Psoas muscle (tissue), 8 donors: Measurements from ENCODE around the gene TMEM30A. TPM values are rescaled to one million over a fixed set of nuclear protein-coding genes. Genes with fewer than 3 reads are reported as not detected.

Experiments used
- ATAC-seq, 4 donors: fragments of 200-7000 bp; cut with Tn5 transposase; one replicate each; pipeline ENCODE4 v1.9.1; 2020; ENCODE audit warnings: moderate library complexity in 3 of 4, mild to moderate bottlenecking in 2 of 4
- DNase-seq, 2 donors: peaks; one replicate each; pipeline ENCODE4 v3.0.0-alpha.2; 2020
- H3K27ac ChIP-seq: fragments of 200-600 bp; one replicate; pipeline ENCODE4 v1.8.0; 2022
- H3K27me3 ChIP-seq, 3 donors: fragments of 200-600 bp in 1 of 3; one replicate each; pipeline versions ENCODE4 v1.6.1 to v1.8.0; 2013 to 2022; ENCODE audit warnings: low read length in 2 of 3, mild to moderate bottlenecking in 2 of 3, moderate library complexity in 1 of 3; ENCODE audit not compliant: insufficient read depth in 3 of 3
- H3K36me3 ChIP-seq, 2 donors: fragments of 200-600 bp in 1 of 2; one replicate each; pipeline versions ENCODE4 v1.6.1 to v1.8.0; 2013 to 2022; ENCODE audit warnings: low read depth in 1 of 2, mild to moderate bottlenecking in 1 of 2, moderate library complexity in 1 of 2; ENCODE audit not compliant: insufficient read depth in 1 of 2
- H3K4me1 ChIP-seq: fragments of 200-600 bp; one replicate; pipeline ENCODE4 v1.8.0; 2022
- H3K4me3 ChIP-seq: fragments of 200-600 bp; one replicate; pipeline ENCODE4 v1.8.0; 2022; ENCODE audit warnings: mild to moderate bottlenecking
- H3K9me3 ChIP-seq: fragments of 200-600 bp; one replicate; pipeline ENCODE4 v1.8.0; 2022
- WGBS, 3 donors: extraction: QIAGEN DNeasy Blood & Tissue Kit; methylation state at CpG; one replicate each; pipeline versions ENCODE4 v1.1.6 to v1.1.7; 2013; 5-methylcytosine and 5-hydroxymethylcytosine counted together
- intact Hi-C, 2 donors: fragments of 100-400 bp; cut with DNase I; formaldehyde crosslinking; loops; one replicate each; pipeline versions ENCODE4 v1.11.0 to v1.14.2; 2022
- polyA plus RNA-seq, 3 donors: library from polyadenylated mRNA; stranded (reverse); fragments of 200-250 nt; gene quantifications; one replicate each; pipeline ENCODE4 v1.2.3, GENCODE V29; 2013
- total RNA-seq, 4 donors: library from RNA; stranded (reverse); fragmentation: NEBNext Ultra II Directional in 2 of 4; extraction: Animal tissue kit (Norgen Biotek cat#: 25700) in 2 of 4; gene quantifications; one replicate each; pipeline versions ENCODE4 v1.2.1 to v1.2.4, GENCODE V29; 2021 to 2023
- TF ChIP-seq, protein P1 (sequence below): fragments of 200-600 bp; IDR thresholded peaks from one replicate; pipeline ENCODE4 v1.8.0; 2022; ENCODE audit warnings: antibody characterized with exemption
- donor health status: healthy with polysubstance abuse.
- donor health status: DM: no; HTN: no; CAD: no; lungs with moderate emphysema.
- donor health status: Bipolar disorder and iron deficiency.
- donor health status: healthy.
- donor health status: DM: yes; HTN: yes; CAD: no.
- donor health status: DM: no; HTN: no; CAD: no.
- donor health status: DM: no; HTN: no; CAD: no.
- donor health status: DM: yes; HTN: yes; CAD: no.

Gene TMEM30A
- total and polyA plus RNA-seq, 7 donors = 18.7 to 52.6 (median 37.6) TPM

DNA sequence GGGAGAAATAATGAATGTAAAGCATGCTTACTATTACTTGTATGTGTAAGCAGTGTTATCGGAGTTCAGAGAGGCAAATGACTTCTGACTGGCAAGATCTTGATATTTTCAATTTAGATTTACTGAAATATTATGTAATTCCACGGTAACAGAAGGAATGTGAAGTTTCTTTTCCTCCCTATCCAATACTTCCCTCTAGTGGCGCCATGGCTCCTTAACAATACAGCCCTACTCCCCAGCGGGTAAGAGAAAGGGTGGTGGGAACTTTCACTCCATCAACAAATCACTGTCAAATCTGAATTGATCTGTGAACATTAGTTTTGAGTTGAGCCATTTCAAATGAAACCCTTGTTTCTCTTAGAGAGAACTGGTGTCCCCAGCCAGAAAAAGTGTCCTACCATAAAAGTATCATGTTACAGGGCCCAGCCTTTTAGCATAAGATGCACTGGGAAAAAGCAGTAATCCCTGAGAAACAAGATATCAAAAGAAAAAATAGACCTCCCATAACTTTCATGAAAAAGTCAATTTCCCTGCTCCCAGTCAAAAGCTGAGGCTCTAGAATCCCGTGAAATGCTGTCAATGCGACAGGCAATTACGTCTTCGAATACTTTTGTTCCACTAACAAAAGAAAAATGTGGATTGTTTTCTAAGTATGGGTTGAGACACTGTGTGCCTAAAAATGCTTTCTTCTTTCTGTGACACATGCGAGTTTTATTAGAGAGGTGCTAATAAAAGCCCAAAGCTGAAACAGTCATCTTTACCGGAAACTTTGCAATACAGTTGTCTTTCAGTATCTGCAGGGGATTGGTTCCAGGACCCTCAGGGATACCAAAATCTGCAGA lies 53.9 kb downstream of the TMEM30A start:
- intact Hi-C loops = no loop called here

DNA sequence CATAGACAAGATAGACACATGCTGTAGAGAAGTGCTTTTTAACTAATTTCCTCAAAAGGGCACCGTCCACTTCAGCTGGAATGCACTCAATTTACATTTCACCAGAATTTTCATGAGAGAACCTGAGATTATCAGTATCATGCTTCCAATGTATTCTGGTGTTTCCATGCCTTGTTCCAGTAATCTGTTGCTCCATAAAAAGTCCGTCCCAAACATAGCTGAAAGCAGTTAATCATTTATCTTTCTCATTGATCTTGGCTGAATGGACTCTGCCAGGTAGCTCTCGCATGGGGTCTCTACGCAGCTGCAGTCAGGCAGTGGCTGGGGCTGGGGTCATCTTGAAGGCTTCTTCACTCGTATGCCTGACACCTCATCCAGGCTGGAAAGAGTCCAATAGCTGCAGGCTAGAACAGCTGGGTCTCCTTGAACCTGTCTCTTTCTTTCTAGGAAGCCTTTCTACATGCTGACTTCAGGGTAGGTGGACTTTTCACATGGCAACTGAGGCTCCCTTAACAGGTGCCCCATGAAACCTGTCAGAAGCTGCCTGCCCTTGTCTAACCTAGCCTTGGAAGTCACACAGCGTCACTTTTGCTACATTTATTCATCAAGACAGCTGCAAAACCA lies 60.2 kb downstream of the TMEM30A start:
- Histone ChIP-seq H3K27ac (no peak overlapping the region), H3K4me1 (no peaks in the 10 kb centered on the region), H3K27me3 (peaks cover 0 to 1% (median 0%) of the 10 kb centered on the region in 3 donors), H3K4me3 (no peak overlapping the region), H3K9me3 (no peaks in the 10 kb centered on the region), H3K36me3 (no peaks in the 10 kb centered on the region)
- TF ChIP-seq, protein P1, sequence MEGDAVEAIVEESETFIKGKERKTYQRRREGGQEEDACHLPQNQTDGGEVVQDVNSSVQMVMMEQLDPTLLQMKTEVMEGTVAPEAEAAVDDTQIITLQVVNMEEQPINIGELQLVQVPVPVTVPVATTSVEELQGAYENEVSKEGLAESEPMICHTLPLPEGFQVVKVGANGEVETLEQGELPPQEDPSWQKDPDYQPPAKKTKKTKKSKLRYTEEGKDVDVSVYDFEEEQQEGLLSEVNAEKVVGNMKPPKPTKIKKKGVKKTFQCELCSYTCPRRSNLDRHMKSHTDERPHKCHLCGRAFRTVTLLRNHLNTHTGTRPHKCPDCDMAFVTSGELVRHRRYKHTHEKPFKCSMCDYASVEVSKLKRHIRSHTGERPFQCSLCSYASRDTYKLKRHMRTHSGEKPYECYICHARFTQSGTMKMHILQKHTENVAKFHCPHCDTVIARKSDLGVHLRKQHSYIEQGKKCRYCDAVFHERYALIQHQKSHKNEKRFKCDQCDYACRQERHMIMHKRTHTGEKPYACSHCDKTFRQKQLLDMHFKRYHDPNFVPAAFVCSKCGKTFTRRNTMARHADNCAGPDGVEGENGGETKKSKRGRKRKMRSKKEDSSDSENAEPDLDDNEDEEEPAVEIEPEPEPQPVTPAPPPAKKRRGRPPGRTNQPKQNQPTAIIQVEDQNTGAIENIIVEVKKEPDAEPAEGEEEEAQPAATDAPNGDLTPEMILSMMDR = no peak
- no peak for ATAC-seq
- 67 to 74% (median 69%) methylated on average over 6 of the region's 6 CpGs for WGBS, 3 donors
- intact Hi-C loops = no loop called here
- DNase-seq = no peak

More for the DNA sequence above, 53.9 kb downstream of the TMEM30A start:
- WGBS, 3 donors = 59 to 69% (median 65%) methylated on average over 10 of the region's 10 CpGs
- TF ChIP-seq, protein P1 = peak; percentile 56
- H3K36me3 ChIP-seq = peaks cover 0 to 2% of the 10 kb centered on the region in 2 donors
- H3K27me3 ChIP-seq = no peaks in the 10 kb centered on the region
- H3K4me3 ChIP-seq = no peak overlapping the region
- ATAC-seq (peak in 2 of 4 donors; percentile 37 to 65), DNase-seq (no peak)
- H3K27ac ChIP-seq = no peak overlapping the region
- peaks cover 12% of the 10 kb centered on the region for H3K4me1 ChIP-seq
- no peaks in the 10 kb centered on the region for H3K9me3 ChIP-seq

DNA sequence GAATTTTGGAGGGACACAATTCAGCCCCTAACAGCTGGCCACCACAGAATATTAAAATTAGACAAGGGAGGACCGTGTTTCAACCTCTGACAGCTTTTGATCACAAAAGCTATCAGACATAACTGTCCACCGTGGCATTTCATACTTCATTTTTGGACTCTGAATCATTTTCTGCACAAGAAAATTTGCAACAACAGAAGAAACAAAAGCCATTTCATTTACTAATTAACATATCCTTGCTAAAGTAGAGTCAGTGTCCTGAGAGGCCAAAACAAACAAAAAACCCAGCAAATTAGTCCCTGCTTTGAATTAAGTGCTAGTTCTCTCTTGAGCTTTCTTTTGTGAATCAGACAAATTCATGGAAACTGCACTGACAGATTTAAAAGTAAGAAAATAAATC lies 61.2 kb downstream of the TMEM30A start:
- Histone ChIP-seq H3K27me3 (peaks cover 0 to 4% (median 0%) of the 10 kb centered on the region in 3 donors), H3K4me3 (no peak overlapping the region), H3K4me1 (no peaks in the 10 kb centered on the region), H3K36me3 (no peaks in the 10 kb centered on the region), H3K9me3 (no peaks in the 10 kb centered on the region), H3K27ac (no peak overlapping the region)
- intact Hi-C loops = no loop called here
- WGBS, 3 donors = 49 to 59% (median 55%) methylated on average over 2 of the region's 2 CpGs
- no peak for ATAC-seq
- no peak for DNase-seq
- TF ChIP-seq, protein P1 = no peak

DNA sequence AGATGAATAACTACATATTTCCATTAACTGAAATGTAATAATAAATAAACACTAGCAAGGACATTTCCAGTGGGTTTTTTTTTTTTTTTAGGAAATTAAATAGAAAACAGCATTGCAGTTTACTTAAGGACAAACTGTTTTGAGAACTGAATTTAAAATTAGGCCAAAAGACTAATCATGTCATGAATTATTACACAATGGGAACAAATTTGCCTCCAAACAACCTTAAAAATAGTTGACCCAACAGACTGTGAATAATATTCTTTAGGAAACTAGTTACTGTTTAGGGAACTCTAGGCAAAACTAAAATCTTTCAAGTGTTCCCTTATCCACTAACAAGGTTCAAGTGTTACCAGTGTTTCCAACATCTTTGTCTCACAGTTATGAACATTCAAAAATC lies 62.3 kb downstream of the TMEM30A start:
- TF ChIP-seq, protein P1 = no peak
- H3K9me3 ChIP-seq = no peaks in the 10 kb centered on the region
- peaks cover 0 to 4% (median 0%) of the 10 kb centered on the region in 3 donors for H3K27me3 ChIP-seq
- H3K27ac ChIP-seq = no peak overlapping the region
- no peak for DNase-seq
- intact Hi-C loops = no loop called here
- no peaks in the 10 kb centered on the region for H3K4me1 ChIP-seq
- no peaks in the 10 kb centered on the region for H3K36me3 ChIP-seq
- no peak overlapping the region for H3K4me3 ChIP-seq
- ATAC-seq = no peak
